ENCODE results near the gene PRPF38B. TPM values are rescaled to one million over a fixed set of nuclear protein-coding genes. Genes with fewer than 3 reads are reported as not detected.

The PRPF38B gene
- total and polyA plus RNA-seq, 10 of the 15 experiments (the other 5 are each of a cell fraction or from before 2014, with no cell fraction given), result 32.9 to 79.2 (median 47.8) TPM

GRCh38 chr1:108712606-108713150, 20.6 kb downstream of the PRPF38B start, which contains the start of gene FNDC7:
Gene FNDC7, plus strand, starts transcription at chr1:108712908. Its CDS starts 26 bp downstream, at chr1:108712934.
- no peaks in the 10 kb centered on the region; a peak in 2 of 4 replicates for H3K27me3 ChIP-seq (replicated peaks in 1 of 2; ENCODE audit: control insufficient read depth in 2 of 2, insufficient read depth in 2 of 2, low read length in 1 of 2)
- RAD21 ChIA-PET (ENCODE audit: unreplicated experiment), result no interaction called here
- H2AFZ ChIP-seq (ENCODE audit: control insufficient read depth, low read depth, low read length), result no peak within 1 kb of the TSS
- in situ Hi-C loops (cut with MboI) (no loop called here), intact Hi-C loops (cut with micrococcal nuclease; ENCODE audit: unreplicated experiment) (no loop called here)
- FAIRE-seq (no peak), DNase-seq (ENCODE audit: low read depth, low spot score) (no peak), ATAC-seq (no peak)
- no peaks in the 10 kb centered on the region for H3K79me2 ChIP-seq (ENCODE audit: control insufficient read depth, insufficient read depth, low read length)
- no peak within 1 kb of the TSS for H3K9ac ChIP-seq (ENCODE audit: control insufficient read depth, insufficient read depth, low read length)
- no peaks in the 10 kb centered on the region for H3K4me1 ChIP-seq (ENCODE audit: control insufficient read depth, insufficient read depth, low read length)
- no peaks in the 10 kb centered on the region for H4K20me1 ChIP-seq (ENCODE audit: control insufficient read depth, insufficient read depth)
- H3K36me3 ChIP-seq (ENCODE audit: control insufficient read depth in 2 of 2, insufficient read depth in 2 of 2, low read length in 1 of 2), result no peaks in the 10 kb centered on the region
- no TSS peak for BruUV-seq (replicated peaks)
- SMC1A ChIA-PET (ENCODE audit: uncharacterized antibody, unreplicated experiment), result interaction anchor here (1.0 kb wide), 1 partner anchor 41 kb away, joined by 3 read pairs; no protein-coding TSS in a partner anchor
- H3K4me3 ChIP-seq, result no peak within 1 kb of the TSS
- H3K27ac ChIP-seq (ENCODE audit: control insufficient read depth, insufficient read depth), result no peak within 1 kb of the TSS
- no peaks in the 10 kb centered on the region for H3K9me3 ChIP-seq (replicated peaks; ENCODE audit: control insufficient read depth, insufficient read depth, low read length)
- POLR2A ChIA-PET, result no interaction called here
- H3K4me2 ChIP-seq (ENCODE audit: control insufficient read depth, insufficient read depth), result no peak within 1 kb of the TSS
- CTCF ChIA-PET, result no interaction called here
- 28% methylated on average over 8 of the region's 9 CpGs for WGBS (ENCODE audit: insufficient coverage, insufficient replicate concordance, low lambda C conversion rate, missing lambda C conversion rate)
- TF ChIP-seq KLF5 (IDR thresholded peaks at IDR 0.05; ENCODE audit: partially characterized antibody) (no peak), HDGF (IDR thresholded peaks at IDR 0.05) (no peak), MTA3 (IDR thresholded peaks at IDR 0.05; ENCODE audit: borderline replicate concordance, low read length) (no peak), MXI1 (IDR thresholded peaks at IDR 0.05; ENCODE audit: low read depth, low read length) (no peak), CBFB (IDR thresholded peaks at IDR 0.05; ENCODE audit: low read depth) (no peak), SIX5 (IDR thresholded peaks at IDR 0.05; ENCODE audit: low read depth, low read length, severe bottlenecking) (no peak), ZNF207 (IDR thresholded peaks at IDR 0.05; ENCODE audit: borderline replicate concordance) (no peak), PML (IDR thresholded peaks at IDR 0.05; ENCODE audit: low read length) (no peak), CREB1 (IDR thresholded peaks at IDR 0.05; ENCODE audit: low read depth) (no peak), RB1 (IDR thresholded peaks at IDR 0.05; ENCODE audit: borderline replicate concordance) (no peak), ZBTB4 (CRISPR knock-in tag; IDR thresholded peaks at IDR 0.05) (no peak), NFYA (IDR thresholded peaks at IDR 0.05; ENCODE audit: borderline replicate concordance, low read depth, low read length) (no peak)
- TF ChIP-seq, protein P1, sequence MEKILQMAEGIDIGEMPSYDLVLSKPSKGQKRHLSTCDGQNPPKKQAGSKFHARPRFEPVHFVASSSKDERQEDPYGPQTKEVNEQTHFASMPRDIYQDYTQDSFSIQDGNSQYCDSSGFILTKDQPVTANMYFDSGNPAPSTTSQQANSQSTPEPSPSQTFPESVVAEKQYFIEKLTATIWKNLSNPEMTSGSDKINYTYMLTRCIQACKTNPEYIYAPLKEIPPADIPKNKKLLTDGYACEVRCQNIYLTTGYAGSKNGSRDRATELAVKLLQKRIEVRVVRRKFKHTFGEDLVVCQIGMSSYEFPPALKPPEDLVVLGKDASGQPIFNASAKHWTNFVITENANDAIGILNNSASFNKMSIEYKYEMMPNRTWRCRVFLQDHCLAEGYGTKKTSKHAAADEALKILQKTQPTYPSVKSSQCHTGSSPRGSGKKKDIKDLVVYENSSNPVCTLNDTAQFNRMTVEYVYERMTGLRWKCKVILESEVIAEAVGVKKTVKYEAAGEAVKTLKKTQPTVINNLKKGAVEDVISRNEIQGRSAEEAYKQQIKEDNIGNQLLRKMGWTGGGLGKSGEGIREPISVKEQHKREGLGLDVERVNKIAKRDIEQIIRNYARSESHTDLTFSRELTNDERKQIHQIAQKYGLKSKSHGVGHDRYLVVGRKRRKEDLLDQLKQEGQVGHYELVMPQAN (conservative IDR thresholded peaks at IDR 0.05), result no peak
- TF ChIP-seq, protein P2, sequence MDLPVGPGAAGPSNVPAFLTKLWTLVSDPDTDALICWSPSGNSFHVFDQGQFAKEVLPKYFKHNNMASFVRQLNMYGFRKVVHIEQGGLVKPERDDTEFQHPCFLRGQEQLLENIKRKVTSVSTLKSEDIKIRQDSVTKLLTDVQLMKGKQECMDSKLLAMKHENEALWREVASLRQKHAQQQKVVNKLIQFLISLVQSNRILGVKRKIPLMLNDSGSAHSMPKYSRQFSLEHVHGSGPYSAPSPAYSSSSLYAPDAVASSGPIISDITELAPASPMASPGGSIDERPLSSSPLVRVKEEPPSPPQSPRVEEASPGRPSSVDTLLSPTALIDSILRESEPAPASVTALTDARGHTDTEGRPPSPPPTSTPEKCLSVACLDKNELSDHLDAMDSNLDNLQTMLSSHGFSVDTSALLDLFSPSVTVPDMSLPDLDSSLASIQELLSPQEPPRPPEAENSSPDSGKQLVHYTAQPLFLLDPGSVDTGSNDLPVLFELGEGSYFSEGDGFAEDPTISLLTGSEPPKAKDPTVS (IDR thresholded peaks at IDR 0.05; ENCODE audit: low read depth, low read length), result no peak
- TF ChIP-seq, protein P3, sequence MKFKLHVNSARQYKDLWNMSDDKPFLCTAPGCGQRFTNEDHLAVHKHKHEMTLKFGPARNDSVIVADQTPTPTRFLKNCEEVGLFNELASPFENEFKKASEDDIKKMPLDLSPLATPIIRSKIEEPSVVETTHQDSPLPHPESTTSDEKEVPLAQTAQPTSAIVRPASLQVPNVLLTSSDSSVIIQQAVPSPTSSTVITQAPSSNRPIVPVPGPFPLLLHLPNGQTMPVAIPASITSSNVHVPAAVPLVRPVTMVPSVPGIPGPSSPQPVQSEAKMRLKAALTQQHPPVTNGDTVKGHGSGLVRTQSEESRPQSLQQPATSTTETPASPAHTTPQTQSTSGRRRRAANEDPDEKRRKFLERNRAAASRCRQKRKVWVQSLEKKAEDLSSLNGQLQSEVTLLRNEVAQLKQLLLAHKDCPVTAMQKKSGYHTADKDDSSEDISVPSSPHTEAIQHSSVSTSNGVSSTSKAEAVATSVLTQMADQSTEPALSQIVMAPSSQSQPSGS (IDR thresholded peaks at IDR 0.05; ENCODE audit: low read length), result no peak
